HG02759 (cell line): ENCODE data around the gene UNK.

Experiments
- ATAC-seq: cut with Tn5 transposase; IDR thresholded peaks from one replicate; pipeline ENCODE4 v1.9.1; 2021; ENCODE audit warnings: mild to moderate bottlenecking, moderate library complexity; ENCODE audit not compliant: unreplicated experiment

Gene UNK, protein sequence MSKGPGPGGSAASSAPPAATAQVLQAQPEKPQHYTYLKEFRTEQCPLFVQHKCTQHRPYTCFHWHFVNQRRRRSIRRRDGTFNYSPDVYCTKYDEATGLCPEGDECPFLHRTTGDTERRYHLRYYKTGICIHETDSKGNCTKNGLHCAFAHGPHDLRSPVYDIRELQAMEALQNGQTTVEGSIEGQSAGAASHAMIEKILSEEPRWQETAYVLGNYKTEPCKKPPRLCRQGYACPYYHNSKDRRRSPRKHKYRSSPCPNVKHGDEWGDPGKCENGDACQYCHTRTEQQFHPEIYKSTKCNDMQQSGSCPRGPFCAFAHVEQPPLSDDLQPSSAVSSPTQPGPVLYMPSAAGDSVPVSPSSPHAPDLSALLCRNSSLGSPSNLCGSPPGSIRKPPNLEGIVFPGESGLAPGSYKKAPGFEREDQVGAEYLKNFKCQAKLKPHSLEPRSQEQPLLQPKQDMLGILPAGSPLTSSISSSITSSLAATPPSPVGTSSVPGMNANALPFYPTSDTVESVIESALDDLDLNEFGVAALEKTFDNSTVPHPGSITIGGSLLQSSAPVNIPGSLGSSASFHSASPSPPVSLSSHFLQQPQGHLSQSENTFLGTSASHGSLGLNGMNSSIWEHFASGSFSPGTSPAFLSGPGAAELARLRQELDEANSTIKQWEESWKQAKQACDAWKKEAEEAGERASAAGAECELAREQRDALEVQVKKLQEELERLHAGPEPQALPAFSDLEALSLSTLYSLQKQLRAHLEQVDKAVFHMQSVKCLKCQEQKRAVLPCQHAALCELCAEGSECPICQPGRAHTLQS

DNA sequence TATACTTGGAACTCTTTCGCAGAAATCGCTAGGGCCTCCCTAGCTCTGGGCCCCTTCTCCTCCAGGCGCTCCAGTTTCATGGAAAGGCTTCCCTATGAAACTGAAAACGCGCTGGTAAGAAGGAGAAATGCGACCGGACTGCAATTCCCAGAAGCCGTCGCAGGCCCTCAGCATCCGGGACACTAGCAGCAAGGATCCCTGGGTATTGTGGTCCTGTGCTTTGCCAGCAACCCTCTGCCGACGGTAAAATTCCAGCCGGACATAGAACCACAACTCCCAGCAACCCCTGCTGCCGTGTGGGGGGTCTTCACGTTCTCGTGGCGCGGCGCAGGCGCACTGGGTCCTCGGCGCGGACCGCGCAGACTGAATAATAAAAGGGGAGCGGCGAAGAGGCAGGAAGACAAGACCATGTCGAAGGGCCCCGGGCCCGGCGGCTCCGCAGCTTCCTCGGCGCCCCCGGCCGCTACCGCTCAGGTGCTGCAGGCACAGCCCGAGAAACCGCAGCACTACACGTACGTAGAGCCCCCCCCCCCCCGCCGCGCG lies at the start of gene UNK:
Gene UNK, plus strand, starts transcription at position 334 of the 543 bp plus-strand sequence. Its CDS starts 75 bp downstream, at position 409.
- peak; percentile 64 for ATAC-seq

DNA sequence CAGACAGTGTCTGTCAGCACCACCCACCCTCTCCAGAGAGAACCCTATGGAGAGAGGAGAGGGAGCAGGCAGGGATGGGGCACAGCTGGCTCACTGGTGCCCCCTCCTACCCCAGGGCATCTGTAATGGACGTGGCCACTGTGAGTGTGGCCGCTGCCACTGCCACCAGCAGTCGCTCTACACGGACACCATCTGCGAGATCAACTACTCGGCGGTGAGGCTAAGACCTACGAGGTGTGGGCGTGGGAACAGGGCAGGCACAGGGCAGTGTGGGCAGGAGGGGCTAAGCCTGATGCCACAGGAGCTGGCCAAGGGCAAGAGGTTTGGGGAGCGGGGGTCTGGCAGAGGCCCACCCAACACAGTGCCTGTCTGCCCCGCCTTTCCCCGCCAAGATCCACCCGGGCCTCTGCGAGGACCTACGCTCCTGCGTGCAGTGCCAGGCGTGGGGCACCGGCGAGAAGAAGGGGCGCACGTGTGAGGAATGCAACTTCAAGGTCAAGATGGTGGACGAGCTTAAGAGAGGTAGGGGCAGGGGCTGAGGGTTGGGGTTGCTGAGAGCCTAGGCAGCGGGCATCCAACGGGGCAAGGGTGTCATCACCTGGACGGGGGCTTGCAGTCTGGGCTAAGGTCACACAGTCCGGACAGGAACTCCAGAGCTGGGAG lies 48.3 kb upstream of the UNK start:
- ATAC-seq, result no peak

DNA sequence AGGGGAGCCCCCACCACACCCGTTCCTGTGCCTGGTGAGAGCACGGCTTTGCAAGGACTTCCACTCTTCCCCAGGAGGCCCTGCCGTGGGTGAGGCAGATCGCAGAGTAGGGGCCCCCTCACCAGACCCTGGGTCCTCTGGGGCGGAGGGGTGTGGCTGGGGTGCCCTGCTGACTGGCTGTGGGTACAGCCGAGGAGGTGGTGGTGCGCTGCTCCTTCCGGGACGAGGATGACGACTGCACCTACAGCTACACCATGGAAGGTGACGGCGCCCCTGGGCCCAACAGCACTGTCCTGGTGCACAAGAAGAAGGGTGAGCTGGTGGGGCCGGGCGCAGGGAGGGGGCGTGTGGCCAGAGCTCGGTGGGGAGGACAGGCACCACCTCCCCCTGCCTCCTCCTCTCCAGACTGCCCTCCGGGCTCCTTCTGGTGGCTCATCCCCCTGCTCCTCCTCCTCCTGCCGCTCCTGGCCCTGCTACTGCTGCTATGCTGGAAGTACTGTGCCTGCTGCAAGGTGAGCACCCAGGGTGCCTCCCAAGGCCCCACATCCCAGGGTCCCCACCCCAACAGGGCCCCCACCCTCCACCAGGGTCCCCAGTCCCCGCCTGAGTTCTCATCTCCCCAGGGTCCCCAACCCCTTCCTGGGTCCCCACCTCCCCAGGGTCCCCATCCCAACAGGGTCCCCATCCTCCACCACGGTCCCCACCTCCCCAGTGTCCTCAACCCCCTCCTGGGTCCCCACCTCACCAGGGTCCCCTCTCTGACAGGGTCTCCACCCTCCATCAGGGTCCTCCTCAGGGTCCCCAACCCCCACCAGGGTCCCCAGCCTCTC lies 47.3 kb upstream of the UNK start:
- ATAC-seq, result no peak

DNA sequence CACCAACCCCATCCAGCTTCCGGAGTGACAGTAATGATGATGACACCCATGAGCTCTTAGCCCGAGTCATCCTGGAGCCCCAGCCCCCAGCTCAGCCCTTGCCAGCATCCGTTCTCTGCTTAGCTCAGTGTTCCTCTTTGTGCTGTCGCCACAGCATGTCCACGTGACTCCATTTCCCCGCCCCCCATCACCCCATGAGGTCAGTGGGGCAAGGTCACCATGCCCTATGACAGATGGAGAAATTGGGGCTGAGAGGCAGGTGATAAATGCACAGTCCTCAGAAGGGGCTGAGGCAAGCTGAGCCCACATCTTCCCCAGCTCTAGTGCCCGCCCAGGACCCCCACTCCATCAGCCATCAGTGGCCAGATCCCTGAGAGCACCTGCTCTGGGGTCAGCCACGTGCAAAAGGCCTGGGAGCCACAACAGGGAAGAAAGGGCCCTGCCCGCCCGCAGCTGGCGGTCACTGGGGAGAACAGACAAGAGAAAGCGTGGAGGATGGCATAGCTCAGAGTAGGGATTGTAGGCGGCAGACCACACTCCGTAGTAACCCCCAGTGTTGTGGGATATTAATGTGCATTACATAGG lies 46.3 kb upstream of the UNK start:
- ATAC-seq, result no peak

DNA sequence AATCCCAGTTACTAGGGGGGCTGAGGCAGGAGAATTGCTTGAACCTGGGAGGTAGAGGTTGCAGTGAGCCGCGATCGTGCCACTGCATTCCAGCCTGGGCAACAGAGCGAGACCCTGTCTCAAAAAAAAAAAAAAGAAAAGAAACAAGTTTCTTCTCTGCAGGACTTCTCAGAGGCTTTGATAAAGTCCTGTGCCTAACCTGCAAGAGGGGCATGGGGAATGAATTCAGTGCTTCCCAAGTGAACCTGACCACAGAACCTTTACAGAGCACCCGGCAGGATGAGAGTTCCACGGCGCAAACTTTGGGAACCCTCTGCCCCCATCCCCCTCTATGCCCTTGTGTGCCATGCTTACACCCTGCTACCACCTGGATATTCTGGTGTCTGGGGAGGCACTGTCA lies 45.4 kb upstream of the UNK start:
- no peak for ATAC-seq

DNA sequence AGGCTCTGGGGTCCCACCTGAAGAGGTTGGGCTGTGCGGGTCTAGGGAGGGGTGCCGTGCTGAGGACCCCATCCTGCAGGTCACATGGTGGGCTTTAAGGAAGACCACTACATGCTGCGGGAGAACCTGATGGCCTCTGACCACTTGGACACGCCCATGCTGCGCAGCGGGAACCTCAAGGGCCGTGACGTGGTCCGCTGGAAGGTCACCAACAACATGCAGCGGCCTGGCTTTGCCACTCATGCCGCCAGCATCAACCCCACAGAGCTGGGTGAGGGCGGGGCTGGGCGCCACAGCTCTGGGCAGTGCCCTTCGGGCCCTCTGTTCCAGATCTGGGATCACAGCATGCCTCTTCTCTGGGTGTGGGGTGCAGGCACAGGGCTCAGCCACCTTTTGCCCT lies 44.8 kb upstream of the UNK start:
- ATAC-seq, result no peak

DNA sequence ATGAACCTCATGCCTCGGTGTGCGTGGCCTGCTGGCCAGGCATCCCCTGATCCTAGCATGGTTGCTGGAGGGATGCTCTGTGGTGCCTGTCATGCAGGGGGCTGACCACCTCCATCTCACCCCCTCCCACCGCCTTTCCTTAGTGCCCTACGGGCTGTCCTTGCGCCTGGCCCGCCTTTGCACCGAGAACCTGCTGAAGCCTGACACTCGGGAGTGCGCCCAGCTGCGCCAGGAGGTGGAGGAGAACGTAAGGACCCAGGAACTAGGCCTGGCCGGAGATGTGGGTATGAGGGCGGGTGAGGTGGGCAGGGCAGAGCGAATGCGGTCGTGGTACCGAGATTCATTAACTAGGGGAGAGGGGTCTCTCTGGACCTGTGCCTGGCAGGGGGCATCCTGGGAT lies 44.4 kb upstream of the UNK start:
- ATAC-seq, result no peak

DNA sequence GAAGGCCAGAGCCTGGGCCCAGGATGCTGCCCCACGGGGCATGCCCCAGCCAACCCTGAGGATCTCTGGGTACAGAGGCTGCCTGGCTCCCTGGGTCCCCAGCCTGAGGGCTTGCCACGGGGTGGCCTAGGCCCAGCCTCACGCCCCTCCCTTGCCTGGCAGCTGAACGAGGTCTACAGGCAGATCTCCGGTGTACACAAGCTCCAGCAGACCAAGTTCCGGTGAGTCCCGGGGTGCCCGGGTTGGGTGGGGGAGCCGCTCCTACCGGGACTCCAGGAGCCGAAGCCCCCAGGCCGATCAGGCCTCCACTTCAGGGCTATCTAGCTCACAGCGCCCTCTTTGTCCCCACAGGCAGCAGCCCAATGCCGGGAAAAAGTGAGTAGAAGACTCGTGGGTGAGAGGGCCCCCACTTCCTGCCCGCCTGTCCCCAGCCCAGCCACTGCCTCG lies 44.0 kb upstream of the UNK start:
- no peak for ATAC-seq

DNA sequence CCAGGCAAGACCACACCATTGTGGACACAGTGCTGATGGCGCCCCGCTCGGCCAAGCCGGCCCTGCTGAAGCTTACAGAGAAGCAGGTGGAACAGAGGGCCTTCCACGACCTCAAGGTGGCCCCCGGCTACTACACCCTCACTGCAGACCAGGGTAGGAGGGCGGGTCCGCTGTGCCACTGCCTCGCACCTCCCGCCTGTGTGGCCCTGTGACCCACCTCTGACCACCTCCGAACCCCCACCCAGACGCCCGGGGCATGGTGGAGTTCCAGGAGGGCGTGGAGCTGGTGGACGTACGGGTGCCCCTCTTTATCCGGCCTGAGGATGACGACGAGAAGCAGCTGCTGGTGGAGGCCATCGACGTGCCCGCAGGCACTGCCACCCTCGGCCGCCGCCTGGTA lies 42.3 kb upstream of the UNK start:
- no peak for ATAC-seq

DNA sequence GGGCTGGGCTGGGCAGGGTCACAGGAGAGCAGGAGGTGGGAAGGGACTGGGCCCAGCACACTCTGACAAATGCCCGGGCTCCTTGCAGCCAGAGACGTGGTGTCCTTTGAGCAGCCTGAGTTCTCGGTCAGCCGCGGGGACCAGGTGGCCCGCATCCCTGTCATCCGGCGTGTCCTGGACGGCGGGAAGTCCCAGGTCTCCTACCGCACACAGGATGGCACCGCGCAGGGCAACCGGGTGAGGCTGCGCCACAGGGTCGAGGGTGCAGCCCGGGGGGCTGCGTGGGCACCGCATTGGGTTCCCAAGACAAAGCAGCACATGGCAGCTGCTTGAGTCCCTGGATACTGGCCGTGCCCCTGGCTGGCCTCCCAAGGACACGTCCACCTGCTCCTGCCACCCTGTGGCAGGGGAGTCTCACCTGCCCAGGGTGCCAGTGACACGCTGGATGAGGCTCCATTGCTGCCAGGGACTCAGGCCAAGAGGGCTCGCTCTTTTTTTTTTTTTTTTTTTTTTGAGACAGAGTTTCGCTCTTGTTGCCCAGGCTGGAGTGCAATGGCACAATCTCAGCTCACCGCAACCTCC lies 40.9 kb upstream of the UNK start:
- ATAC-seq, result no peak

DNA sequence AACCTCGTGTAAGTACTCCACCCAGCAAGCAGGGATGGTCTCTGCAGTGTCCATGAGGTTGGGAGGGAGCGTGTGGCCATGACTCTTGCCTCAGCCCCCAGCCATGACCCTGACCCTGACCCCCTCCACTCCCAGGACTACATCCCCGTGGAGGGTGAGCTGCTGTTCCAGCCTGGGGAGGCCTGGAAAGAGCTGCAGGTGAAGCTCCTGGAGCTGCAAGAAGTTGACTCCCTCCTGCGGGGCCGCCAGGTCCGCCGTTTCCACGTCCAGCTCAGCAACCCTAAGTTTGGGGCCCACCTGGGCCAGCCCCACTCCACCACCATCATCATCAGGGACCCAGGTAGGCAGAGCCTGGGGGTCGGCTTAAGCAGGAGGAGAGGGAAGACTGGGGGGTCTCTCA lies 35.9 kb upstream of the UNK start:
- ATAC-seq, result no peak

DNA sequence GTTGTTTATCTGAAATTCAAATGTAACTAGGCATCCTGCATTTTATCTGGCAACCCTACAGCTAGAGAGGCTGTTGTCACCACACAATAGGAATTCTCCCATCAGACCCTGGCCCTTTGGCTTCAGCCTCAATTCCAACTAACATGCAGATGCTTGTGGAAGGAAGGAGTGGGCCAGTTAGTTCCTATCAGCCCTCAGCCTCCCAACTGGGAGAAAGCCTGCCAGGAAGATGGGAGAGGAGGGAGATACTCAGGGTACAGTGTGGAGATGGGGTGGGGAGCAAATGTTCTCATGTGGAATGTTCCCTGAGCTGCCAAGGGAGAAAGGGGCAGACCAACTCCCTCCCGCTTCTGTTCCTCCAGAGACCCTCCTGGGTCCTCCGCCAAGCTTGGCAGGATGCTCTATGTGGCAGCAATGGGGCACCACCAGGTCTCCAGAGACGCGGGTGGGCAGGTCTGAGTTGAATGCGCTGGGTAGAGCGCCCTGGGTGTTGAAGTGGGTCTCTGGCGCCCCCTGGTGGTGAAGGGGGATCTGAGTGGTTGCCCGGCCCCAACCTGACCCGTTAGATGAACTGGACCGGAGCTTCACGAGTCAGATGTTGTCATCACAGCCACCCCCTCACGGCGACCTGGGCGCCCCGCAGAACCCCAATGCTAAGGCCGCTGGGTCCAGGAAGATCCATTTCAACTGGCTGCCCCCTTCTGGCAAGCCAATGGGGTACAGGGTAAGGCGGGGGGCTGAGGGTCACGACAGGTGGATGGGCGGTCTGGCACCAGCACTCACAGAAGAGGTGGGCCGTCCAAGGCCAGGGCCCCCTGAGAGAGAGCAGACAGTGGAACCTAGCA lies 34.8 kb upstream of the UNK start:
- peak; percentile 49 for ATAC-seq

DNA sequence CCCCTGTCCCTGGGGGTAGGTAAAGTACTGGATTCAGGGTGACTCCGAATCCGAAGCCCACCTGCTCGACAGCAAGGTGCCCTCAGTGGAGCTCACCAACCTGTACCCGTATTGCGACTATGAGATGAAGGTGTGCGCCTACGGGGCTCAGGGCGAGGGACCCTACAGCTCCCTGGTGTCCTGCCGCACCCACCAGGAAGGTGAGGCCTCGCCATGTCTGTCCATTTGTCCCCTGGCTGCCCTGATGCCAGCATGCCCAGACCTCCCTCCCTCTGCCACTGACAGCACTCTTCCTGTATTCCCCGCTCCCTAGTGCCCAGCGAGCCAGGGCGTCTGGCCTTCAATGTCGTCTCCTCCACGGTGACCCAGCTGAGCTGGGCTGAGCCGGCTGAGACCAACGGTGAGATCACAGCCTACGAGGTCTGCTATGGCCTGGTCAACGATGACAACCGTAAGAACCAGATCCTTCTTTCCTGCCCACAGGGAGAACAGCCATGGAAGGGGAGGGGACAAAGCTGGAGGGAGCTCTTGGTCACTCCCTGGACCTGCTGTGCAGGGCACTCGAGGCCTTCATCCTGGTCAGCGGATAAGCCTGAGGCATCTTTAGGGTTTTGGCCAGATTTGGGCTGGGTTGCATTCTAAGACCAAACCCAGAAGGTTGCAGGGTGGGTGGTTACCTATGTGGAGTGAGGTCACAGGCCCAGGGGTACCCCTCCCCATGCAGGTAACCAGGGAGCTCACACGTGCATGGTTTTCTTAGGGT lies 33.8 kb upstream of the UNK start:
- ATAC-seq, result no peak

DNA sequence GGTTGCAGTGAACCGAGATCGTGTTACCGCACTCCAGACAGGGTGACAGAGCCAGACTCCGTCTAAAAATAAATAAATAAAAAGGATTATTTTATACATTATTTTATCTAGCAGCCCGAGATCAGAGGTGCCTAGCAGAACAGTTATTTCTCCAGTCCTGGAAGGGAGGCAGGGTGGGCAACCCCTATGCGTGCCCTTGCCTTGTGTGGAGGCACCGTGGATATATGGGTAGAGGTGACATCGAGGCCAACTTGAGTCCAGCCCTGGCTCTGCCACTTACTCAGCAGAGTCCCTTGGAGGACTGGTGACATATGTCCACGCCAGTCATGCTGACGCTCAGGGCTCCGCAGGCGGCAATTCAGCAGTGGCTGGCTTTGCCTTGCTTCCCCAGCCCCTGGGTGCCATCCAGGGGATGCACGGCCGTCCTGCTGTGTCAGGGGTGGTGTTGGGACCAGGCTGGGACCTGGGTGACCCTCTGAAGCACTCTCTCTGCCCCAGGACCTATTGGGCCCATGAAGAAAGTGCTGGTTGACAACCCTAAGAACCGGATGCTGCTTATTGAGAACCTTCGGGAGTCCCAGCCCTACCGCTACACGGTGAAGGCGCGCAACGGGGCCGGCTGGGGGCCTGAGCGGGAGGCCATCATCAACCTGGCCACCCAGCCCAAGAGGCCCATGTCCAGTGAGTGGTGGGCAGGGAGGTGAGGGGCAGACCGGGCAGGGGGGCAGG lies 32.8 kb upstream of the UNK start:
- ATAC-seq, result no peak

DNA sequence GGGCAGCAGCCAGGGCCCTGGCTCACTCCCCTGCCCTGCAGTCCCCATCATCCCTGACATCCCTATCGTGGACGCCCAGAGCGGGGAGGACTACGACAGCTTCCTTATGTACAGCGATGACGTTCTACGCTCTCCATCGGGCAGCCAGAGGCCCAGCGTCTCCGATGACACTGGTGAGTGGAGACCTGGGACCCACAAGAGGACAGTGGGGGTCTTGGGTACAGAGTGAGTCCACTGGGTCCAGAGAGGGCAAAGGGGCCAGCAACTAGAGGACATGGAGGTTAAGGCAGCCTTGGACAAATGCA lies 32.2 kb upstream of the UNK start:
- no peak for ATAC-seq

DNA sequence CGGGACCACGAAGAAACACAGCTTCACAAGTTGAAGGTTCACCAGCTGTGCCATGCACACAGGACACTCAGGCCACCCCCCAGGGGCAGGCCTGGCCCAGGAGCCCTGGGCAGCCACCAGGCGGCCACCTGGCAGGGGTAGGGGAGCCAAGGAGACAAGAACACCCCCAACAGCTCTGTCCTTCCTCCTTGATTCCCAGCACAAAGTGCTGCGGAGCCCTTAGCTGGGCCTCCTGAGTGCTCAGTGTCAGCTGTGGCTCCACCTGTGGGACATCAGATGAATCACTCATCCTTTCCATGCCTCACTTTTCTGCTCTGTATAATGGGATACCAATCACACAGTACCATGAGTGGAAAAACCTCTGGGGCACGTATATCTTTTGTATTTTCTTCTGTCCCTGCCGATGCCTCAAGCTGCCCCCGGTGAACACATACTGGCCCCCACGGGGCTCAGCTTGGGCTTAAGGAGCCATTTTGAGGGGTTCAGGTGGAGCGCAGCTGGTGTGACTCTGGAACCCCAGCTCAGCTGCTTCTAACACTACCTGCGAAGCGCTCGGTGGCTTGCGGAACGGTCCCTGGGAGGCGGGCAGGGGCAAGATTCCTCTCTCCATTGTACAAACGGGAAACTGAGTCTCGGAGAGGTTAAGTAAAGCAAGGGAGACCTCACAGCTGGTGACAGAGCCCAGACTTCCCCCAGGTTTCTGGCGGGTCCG lies 31.6 kb upstream of the UNK start:
- ATAC-seq, result no peak
